Body of pancreas (tissue), 4 donors: ENCODE data around the gene NUP205. TPM values are rescaled to one million over a fixed set of nuclear protein-coding genes. Genes with fewer than 3 reads are reported as not detected.

ENCODE experiments used
- ATAC-seq: fragments of 150-250 bp; one replicate; pipeline ENCODE4 v1.9.1; 2016
- DNase-seq, 4 donors: peaks; one replicate each; pipeline ENCODE4 v3.0.0-alpha.2; 2019
- H3K27ac ChIP-seq, 4 donors: fragments of 200-600 bp; sonication (generic); 1 replicate in 3 of 4; 2 replicates in 1 of 4; pipeline versions ENCODE4 v1.5.1 to v1.6.1; 2016 to 2019; ENCODE audit warnings: mild to moderate bottlenecking in 1 of 4, mixed read lengths in 1 of 4, moderate library complexity in 1 of 4
- H3K27me3 ChIP-seq, 2 donors: fragments of 200-600 bp; sonication (generic); one replicate each; pipeline ENCODE4 v1.6.0; 2016; ENCODE audit warnings: mild to moderate bottlenecking in 1 of 2
- H3K36me3 ChIP-seq, 2 donors: fragments of 200-600 bp; sonication (generic); replicated peaks in 1 of 2; 2 replicates each; pipeline ENCODE4 v1.5.1; 2016; ENCODE audit warnings: low read depth in 2 of 2; ENCODE audit not compliant: insufficient read depth in 1 of 2
- H3K4me1 ChIP-seq: fragments of 200-600 bp; sonication (generic); one replicate; pipeline ENCODE4 v1.6.0; 2016
- H3K4me3 ChIP-seq, 2 donors: fragments of 200-600 bp; sonication (generic); 1 replicate in 1 of 2; 2 replicates in 1 of 2; pipeline ENCODE4 v1.5.1; 2016 to 2019
- H3K9me3 ChIP-seq, 3 donors: fragments of 200-600 bp; sonication (generic); 1 replicate in 2 of 3; 2 replicates in 1 of 3; pipeline ENCODE4 v1.5.1; 2016
- CTCF ChIP-seq, 7 experiments: fragments of 450-650 bp in 4 of 7; fragments of 200-600 bp in 3 of 7; sonication (generic) in 3 of 7; IDR thresholded peaks; one replicate each; pipeline ENCODE4 v1.5.1; 2016 to 2019; ENCODE audit warnings: antibody characterized with exemption in 7 of 7
- POLR2A ChIP-seq, 3 donors: fragments of 450-650 bp; IDR thresholded peaks; one replicate each; pipeline ENCODE4 v1.6.1; 2016; ENCODE audit warnings: antibody characterized with exemption in 3 of 3, mild to moderate bottlenecking in 2 of 3
- WGBS, 2 donors: methylation state at CpG; one replicate each; pipeline ENCODE4 v1.1.5; 2017; 5-methylcytosine and 5-hydroxymethylcytosine counted together
- intact Hi-C: fragments of 100-400 bp; cut with DNase I; formaldehyde crosslinking; loops from one replicate; pipeline ENCODE4 v1.15.1; 2023
- total RNA-seq, 2 donors: library from RNA; depleted of rRNA; stranded (reverse); fragments of >200 nt; gene quantifications; one replicate each; pipeline ENCODE4 v1.1.0, GENCODE V29; 2016

NUP205 gene
- total RNA-seq, 2 donors from 2014 or later = 13.7 to 24.4 TPM

GRCh38 chr7:135670179-135670578 lies 112.5 kb downstream of the NUP205 start:
- no peaks in the 10 kb centered on the region for H3K9me3 ChIP-seq

DNA sequence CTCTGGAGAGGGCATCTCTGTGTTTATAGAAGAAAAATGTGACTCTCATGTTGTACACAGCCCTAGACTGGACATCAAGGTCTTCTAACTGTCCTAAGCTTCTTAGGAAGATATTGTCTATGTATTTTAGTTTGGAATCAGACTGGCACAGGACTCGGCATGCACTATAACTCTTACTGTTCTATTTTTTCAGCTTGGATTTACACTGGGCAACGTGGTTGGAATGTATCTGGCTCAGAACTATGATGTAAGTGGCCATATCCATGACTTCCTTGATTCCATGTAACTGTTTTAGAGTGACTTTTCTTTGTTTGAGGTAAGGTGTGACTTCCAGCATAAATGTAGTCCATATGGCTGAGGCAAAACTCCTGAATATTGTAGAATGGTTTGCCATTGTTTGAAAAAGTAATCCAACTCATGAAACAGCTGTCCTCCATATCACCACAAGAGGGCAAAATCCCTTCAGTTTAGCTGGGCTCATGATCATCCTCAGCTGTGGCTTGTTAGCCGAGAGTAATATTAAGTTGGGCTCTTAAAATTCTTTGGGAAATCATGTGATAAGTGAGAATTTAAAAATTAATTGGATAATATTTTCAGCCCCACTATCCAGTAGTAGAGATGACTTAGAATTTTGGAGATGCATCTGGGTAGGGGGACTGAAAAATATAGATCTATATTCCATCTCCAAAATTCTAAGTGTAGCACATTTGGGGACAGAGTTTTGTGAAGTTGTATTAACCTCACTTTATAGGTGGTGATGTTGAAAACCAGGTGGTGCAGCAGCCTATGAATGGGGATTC lies 115.0 kb downstream of the NUP205 start:
- H3K27ac ChIP-seq = no peak overlapping the region
- peak; percentile 75 for ATAC-seq
- TF ChIP-seq POLR2A (IDR thresholded peaks at IDR 0.05) = no peak
- peak; percentile 30 to 65 (median 55) for TF ChIP-seq CTCF (IDR thresholded peaks at IDR 0.05)
- no peaks in the 10 kb centered on the region for H3K9me3 ChIP-seq
- DNase-seq = peak in 2 of 4 donors; percentile 18 to 21
- 59 to 63% methylated on average over 3 of the region's 3 CpGs for WGBS, 2 donors
- intact Hi-C loops = no loop called here
- H3K27me3 ChIP-seq = no peaks in the 10 kb centered on the region
- H3K36me3 ChIP-seq = peaks cover 0 to 3% of the 10 kb centered on the region in 2 donors
- no peak overlapping the region for H3K4me3 ChIP-seq
- H3K4me1 ChIP-seq = no peaks in the 10 kb centered on the region

More at GRCh38 chr7:135670179-135670578, 112.5 kb downstream of the NUP205 start:
- H3K27ac ChIP-seq = no peak overlapping the region
- ATAC-seq (no peak), DNase-seq (no peak)
- intact Hi-C loops = no loop called here
- WGBS, 2 donors = 59 to 76% methylated on average over 1 of the region's 1 CpG
- no peak for TF ChIP-seq CTCF (IDR thresholded peaks at IDR 0.05)
- no peak for TF ChIP-seq POLR2A (IDR thresholded peaks at IDR 0.05)
- no peak overlapping the region for H3K4me3 ChIP-seq
- H3K4me1 ChIP-seq = no peaks in the 10 kb centered on the region
- no peaks in the 10 kb centered on the region for H3K36me3 ChIP-seq
- no peaks in the 10 kb centered on the region for H3K27me3 ChIP-seq

GRCh38 chr7:135673360-135673706 lies 115.6 kb downstream of the NUP205 start:
- DNase-seq (no peak), ATAC-seq (no peak)
- intact Hi-C loops = no loop called here
- Histone ChIP-seq H3K27ac (no peak overlapping the region), H3K4me1 (peaks cover 5% of the 10 kb centered on the region), H3K36me3 (peaks cover 0 to 3% of the 10 kb centered on the region in 2 donors), H3K4me3 (no peak overlapping the region), H3K9me3 (no peaks in the 10 kb centered on the region), H3K27me3 (no peaks in the 10 kb centered on the region)
- WGBS, 2 donors = 76 to 84% methylated on average over 6 of the region's 6 CpGs
- TF ChIP-seq POLR2A (IDR thresholded peaks at IDR 0.05) (no peak), CTCF (IDR thresholded peaks at IDR 0.05) (no peak)

- H3K36me3 ChIP-seq = peaks cover 0 to 3% of the 10 kb centered on the region in 2 donors
- ATAC-seq (peak; percentile 88), DNase-seq (peak; percentile 63 to 89 (median 79))
- no peaks in the 10 kb centered on the region for H3K27me3 ChIP-seq
- H3K4me3 ChIP-seq = no peak overlapping the region
- H3K9me3 ChIP-seq = no peaks in the 10 kb centered on the region
- TF ChIP-seq CTCF (IDR thresholded peaks at IDR 0.05) (no peak), POLR2A (IDR thresholded peaks at IDR 0.05) (no peak)
- intact Hi-C loops = no loop called here
- peaks cover 15% of the 10 kb centered on the region for H3K4me1 ChIP-seq
- 40 to 48% methylated on average over 4 of the region's 4 CpGs for WGBS, 2 donors
- H3K27ac ChIP-seq = peak overlapping the region; percentile 39 to 62 (median 46)
These were observed 121.2 kb downstream of the NUP205 start for GRCh38 chr7:135678612-135679575.
